Mucosa of descending colon (tissue), 3 donors: ENCODE data around the gene GLTP. TPM values are rescaled to one million over a fixed set of nuclear protein-coding genes. Genes with fewer than 3 reads are reported as not detected.

Experiments used
- ATAC-seq: fragments of 200-7000 bp; cut with Tn5 transposase; one replicate; pipeline ENCODE4 v1.9.1; 2020; ENCODE audit warnings: mild to moderate bottlenecking, moderate library complexity
- DNase-seq, 3 donors: peaks; one replicate each; pipeline ENCODE4 v3.0.0-alpha.2; 2020
- H3K36me3 ChIP-seq: fragments of 200-600 bp; one replicate; pipeline ENCODE4 v1.8.0; 2021; ENCODE audit warnings: low read depth, mild to moderate bottlenecking
- H3K4me1 ChIP-seq: fragments of 200-600 bp; one replicate; pipeline ENCODE4 v1.8.0; 2021; ENCODE audit warnings: low read depth, mild to moderate bottlenecking
- H3K4me3 ChIP-seq: fragments of 200-600 bp; one replicate; pipeline ENCODE4 v1.8.0; 2021; ENCODE audit warnings: mild to moderate bottlenecking
- H3K9me3 ChIP-seq: fragments of 200-600 bp; one replicate; pipeline ENCODE4 v1.8.0; 2021; ENCODE audit warnings: mild to moderate bottlenecking
- intact Hi-C, 2 donors: fragments of 100-400 bp; cut with DNase I in 1 of 2; cut with micrococcal nuclease in 1 of 2; formaldehyde crosslinking; loops; one replicate each; pipeline versions ENCODE4 v1.11.0 to v1.11.1; 2022; cut with DNase I, micrococcal nuclease
- total RNA-seq, 3 donors: library from RNA; stranded (reverse); fragmentation: NEBNext Ultra II Directional in 2 of 3; extraction: Animal tissue kit (Norgen Biotek cat#: 25700) in 2 of 3; gene quantifications; one replicate each; pipeline versions ENCODE4 v1.2.1 to v1.2.4, GENCODE V29; 2021 to 2023
- TF ChIP-seq, protein P1 (sequence below): fragments of 200-600 bp; IDR thresholded peaks from one replicate; pipeline ENCODE4 v1.8.0; 2022; ENCODE audit warnings: antibody characterized with exemption, mild to moderate bottlenecking
- donor health status: DM: no; HTN: no; CAD: no; lungs with moderate emphysema.
- donor health status: DM: no; HTN: no; CAD: no.
- donor health status: DM: no; HTN: yes; CAD: no.

GLTP gene
- total RNA-seq, 3 donors from 2014 or later: 58.8 to 101 (median 98.9) TPM

DNA sequence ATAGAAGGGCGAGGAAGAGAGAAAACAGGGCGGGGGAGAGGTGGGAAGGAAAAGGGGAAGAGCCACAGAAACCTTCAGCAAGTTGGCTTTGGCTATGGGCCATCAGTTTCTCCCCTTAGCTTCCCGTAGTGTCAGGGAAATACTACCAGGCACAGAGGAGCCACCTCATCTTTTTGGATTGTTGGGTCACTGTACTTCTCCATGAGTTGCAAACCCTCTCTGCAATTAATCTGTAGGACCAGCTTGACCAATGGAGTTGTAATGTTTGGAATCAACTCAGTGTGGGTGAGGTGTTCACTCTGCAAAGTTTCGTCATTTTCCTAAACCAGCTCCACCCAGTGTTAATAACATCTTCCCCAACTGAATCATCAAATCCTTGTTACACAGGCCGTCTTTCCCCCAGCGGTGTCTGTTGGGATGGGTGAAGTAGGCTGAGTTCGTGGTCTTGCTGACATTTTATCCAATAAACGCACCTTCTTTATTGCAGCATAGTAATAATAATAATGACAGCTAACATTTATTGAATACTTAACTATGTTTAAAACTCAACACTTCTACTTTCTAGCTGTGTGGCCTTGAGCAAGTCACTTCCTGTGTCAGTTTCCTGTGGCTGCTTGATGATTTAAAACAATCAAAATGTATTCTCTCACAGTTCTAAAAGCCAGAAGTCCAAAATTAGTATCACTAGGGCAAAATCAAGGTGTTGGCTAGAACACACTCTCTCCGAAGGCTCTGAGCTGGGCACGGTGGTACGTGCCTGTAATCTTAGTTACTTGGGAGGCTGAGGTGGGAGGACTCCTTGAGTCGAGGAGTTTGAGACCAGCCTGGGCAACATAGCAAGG lies 8.1 kb upstream of the GLTP start:
- no peaks in the 10 kb centered on the region for H3K9me3 ChIP-seq
- no peak overlapping the region for H3K4me3 ChIP-seq
- no peak for DNase-seq
- TF ChIP-seq, protein P1, sequence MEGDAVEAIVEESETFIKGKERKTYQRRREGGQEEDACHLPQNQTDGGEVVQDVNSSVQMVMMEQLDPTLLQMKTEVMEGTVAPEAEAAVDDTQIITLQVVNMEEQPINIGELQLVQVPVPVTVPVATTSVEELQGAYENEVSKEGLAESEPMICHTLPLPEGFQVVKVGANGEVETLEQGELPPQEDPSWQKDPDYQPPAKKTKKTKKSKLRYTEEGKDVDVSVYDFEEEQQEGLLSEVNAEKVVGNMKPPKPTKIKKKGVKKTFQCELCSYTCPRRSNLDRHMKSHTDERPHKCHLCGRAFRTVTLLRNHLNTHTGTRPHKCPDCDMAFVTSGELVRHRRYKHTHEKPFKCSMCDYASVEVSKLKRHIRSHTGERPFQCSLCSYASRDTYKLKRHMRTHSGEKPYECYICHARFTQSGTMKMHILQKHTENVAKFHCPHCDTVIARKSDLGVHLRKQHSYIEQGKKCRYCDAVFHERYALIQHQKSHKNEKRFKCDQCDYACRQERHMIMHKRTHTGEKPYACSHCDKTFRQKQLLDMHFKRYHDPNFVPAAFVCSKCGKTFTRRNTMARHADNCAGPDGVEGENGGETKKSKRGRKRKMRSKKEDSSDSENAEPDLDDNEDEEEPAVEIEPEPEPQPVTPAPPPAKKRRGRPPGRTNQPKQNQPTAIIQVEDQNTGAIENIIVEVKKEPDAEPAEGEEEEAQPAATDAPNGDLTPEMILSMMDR: no peak
- no peaks in the 10 kb centered on the region for H3K4me1 ChIP-seq
- H3K36me3 ChIP-seq: no peaks in the 10 kb centered on the region
- intact Hi-C loops: loop anchor here in 1 of 2 donors (10.0 kb wide), 1 partner anchor 84 kb away; no protein-coding TSS in a partner anchor
- peak; percentile 67 for ATAC-seq

DNA sequence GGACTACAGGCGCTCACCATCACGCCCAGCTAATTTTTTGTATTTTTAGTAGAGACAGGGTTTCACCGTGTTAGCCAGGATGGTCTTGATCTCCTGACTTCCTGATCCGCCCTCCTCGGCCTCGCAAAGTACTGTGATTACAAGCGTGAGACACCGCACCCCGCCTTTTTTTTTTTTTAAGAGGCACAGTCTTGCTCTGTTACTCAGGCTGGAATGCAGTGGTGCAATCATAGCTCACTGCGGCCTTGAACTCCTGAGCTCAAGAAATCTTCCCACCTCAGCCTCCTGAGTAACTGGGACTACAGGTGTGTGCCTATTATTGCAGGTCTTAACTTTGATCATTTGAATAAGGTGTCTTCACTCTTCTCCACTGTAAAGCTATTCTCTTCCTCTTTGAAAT lies 5.3 kb upstream of the GLTP start:
- Histone ChIP-seq H3K4me1 (no peaks in the 10 kb centered on the region), H3K9me3 (no peaks in the 10 kb centered on the region), H3K36me3 (no peaks in the 10 kb centered on the region), H3K4me3 (no peak overlapping the region)
- intact Hi-C loops: loop anchor here in 1 of 2 donors (10.0 kb wide), 1 partner anchor 81 kb away; no protein-coding TSS in a partner anchor
- peak; percentile 65 for ATAC-seq
- TF ChIP-seq, protein P1: no peak
- no peak for DNase-seq

DNA sequence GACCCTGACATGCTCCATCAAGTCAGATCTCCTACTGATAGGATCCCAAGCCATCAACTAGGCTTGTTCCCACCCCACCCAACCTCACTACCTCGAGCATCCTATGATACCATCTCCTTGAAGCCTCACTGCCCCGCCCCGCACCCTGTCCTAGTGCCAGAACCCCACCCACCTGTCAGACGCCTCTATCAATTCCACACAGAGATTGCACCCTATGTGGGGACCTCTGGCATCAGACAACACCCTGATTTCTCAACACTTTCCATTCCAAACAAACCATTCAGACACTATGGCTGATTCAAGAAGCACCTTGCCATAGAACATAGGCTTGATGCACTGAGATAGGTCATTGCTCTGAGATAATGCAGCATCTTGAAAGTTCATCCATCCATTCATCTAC lies 3.1 kb upstream of the GLTP start:
- no peak for DNase-seq
- Histone ChIP-seq H3K36me3 (no peaks in the 10 kb centered on the region), H3K9me3 (no peaks in the 10 kb centered on the region), H3K4me3 (no peak overlapping the region), H3K4me1 (peaks cover 6% of the 10 kb centered on the region)
- TF ChIP-seq, protein P1: no peak
- intact Hi-C loops: loop anchor here in 1 of 2 donors (10.0 kb wide), 1 partner anchor 79 kb away; no protein-coding TSS in a partner anchor
- no peak for ATAC-seq

DNA sequence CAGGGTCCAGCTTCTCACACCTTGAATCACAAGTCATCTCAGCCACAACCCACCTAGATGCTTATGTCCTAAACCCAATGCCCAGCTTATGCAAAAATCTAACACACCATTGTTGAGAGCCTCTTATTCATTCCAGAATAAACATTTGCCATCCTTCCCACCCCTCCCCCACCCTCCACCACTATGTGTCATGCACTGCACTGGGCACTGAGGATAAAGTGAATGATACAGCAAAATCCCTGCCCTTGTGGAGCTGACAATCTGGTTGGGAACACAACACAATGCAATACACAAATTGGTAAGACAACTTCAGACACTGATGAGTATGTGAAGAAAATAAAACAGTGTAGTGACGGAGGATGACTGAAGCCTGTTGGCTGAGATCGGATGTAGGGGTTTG lies 1.4 kb upstream of the GLTP start:
- TF ChIP-seq, protein P1: no peak
- H3K9me3 ChIP-seq: no peaks in the 10 kb centered on the region
- H3K4me1 ChIP-seq: peaks cover 12% of the 10 kb centered on the region
- no peaks in the 10 kb centered on the region for H3K36me3 ChIP-seq
- intact Hi-C loops: loop anchor here in 1 of 2 donors (10.0 kb wide), 1 partner anchor 77 kb away; no protein-coding TSS in a partner anchor
- ATAC-seq (no peak), DNase-seq (no peak)
- no peak overlapping the region for H3K4me3 ChIP-seq

DNA sequence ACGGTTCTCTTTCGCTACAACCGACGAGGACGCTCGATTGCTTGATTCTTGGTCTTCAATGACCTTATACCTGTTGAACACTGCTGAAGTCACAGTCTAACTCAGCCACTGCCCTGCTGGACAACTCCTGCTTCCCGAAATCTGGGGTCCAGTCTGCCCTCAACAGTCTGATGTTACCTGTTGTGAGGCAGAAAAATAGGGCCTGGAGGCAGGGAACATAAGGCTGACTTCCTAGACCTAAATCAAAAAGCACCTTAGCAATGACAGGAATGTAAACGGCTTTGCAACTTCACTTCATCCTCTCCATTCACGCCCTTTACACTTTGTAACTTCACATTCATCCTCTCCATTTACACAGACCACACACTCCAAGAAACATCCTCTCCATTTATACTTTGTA lies 597 bp upstream of the GLTP start:
- H3K36me3 ChIP-seq: no peaks in the 10 kb centered on the region
- DNase-seq (no peak), ATAC-seq (peak; percentile 9)
- intact Hi-C loops: loop anchor here in 1 of 2 donors (10.0 kb wide), 1 partner anchor 76 kb away; no protein-coding TSS in a partner anchor
- peak overlapping the region; percentile 60 for H3K4me3 ChIP-seq
- H3K9me3 ChIP-seq: no peaks in the 10 kb centered on the region
- TF ChIP-seq, protein P1: no peak
- peaks cover 14% of the 10 kb centered on the region for H3K4me1 ChIP-seq
